Measurements from ENCODE around the gene ZNF628.

The ZNF628 gene

GRCh38 chr19:55436847-55437246 is 39.6 kb upstream of the ZNF628 start:
- H3K4me3 ChIP-seq (ENCODE audit: low read depth, low read length): no peak overlapping the region
- no peak for TF ChIP-seq CTCF (IDR thresholded peaks at IDR 0.05; ENCODE audit: insufficient read depth, low read depth, low read length, missing control alignments)
- no peak for DNase-seq (ENCODE audit: low read depth)

GRCh38 chr19:55437410-55437809 is 39.0 kb upstream of the ZNF628 start:
- DNase-seq (ENCODE audit: low read depth): no peak
- no peak overlapping the region for H3K4me3 ChIP-seq (ENCODE audit: low read depth, low read length)
- TF ChIP-seq CTCF (IDR thresholded peaks at IDR 0.05; ENCODE audit: insufficient read depth, low read depth, low read length, missing control alignments): no peak

GRCh38 chr19:55439052-55439451 is 37.4 kb upstream of the ZNF628 start:
- no peak for TF ChIP-seq CTCF (IDR thresholded peaks at IDR 0.05; ENCODE audit: insufficient read depth, low read depth, low read length, missing control alignments)
- no peak overlapping the region for H3K4me3 ChIP-seq (ENCODE audit: low read depth, low read length)
- DNase-seq (ENCODE audit: low read depth): no peak

GRCh38 chr19:55440411-55441105 is 35.9 kb upstream of the ZNF628 start:
- peak; percentile 49 for DNase-seq (ENCODE audit: low read depth)
- no peak overlapping the region for H3K4me3 ChIP-seq (ENCODE audit: low read depth, low read length)
- no peak for TF ChIP-seq CTCF (IDR thresholded peaks at IDR 0.05; ENCODE audit: insufficient read depth, low read depth, low read length, missing control alignments)

- no peak for TF ChIP-seq CTCF (IDR thresholded peaks at IDR 0.05; ENCODE audit: insufficient read depth, low read depth, low read length, missing control alignments)
- no peak for DNase-seq (ENCODE audit: low read depth)
- H3K4me3 ChIP-seq (ENCODE audit: low read depth, low read length): no peak overlapping the region
These were observed 35.1 kb upstream of the ZNF628 start for GRCh38 chr19:55441319-55441691.

GRCh38 chr19:55441692-55442321 is 34.6 kb upstream of the ZNF628 start:
- no peak overlapping the region for H3K4me3 ChIP-seq (ENCODE audit: low read depth, low read length)
- no peak for TF ChIP-seq CTCF (IDR thresholded peaks at IDR 0.05; ENCODE audit: insufficient read depth, low read depth, low read length, missing control alignments)
- DNase-seq (ENCODE audit: low read depth): no peak
